ENCODE measurements around the gene SERTAD1. TPM values are rescaled to one million over a fixed set of nuclear protein-coding genes. Genes with fewer than 3 reads are reported as not detected.
"Not testable (repeated sequence)": the region's sequence is repeated elsewhere in the genome, so short reads cannot be mapped to it uniquely, and the experiment has no call there.

SERTAD1 gene
- polyA plus RNA-seq, 1 of the 3 experiments (the other 2 are of a cell fraction): 10.4 TPM

DNA sequence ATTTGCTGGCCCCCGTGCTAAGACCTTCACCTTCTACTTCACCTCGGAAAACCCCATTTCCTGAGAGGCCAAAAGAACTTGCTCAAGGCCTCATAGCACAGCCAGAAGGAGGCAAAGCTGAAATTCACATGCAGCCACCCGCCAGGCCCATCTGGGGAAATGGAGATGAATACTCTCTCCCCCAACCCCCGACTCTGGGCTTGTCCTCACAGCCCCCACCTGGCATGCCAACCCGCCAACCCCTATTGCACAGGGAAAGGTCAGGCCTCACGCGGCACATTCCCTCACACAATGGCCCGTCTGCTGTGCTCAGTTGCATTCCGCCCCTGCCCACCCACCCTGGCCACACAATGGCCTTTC is 15.8 kb downstream of the SERTAD1 start:
- no peak overlapping the region for H3K4me3 ChIP-seq (ENCODE audit: low read depth in 2 of 2, low read length in 1 of 2)
- H3K4me1 ChIP-seq (ENCODE audit: control insufficient read depth in 1 of 2, insufficient read depth in 2 of 2, low read depth in 1 of 2, low read length in 1 of 2): no peaks in the 10 kb centered on the region; a peak in 1 of 4 replicates
- no peak for TF ChIP-seq GABPA (IDR thresholded peaks at IDR 0.05; ENCODE audit: low read depth)
- TF ChIP-seq, protein P1, sequence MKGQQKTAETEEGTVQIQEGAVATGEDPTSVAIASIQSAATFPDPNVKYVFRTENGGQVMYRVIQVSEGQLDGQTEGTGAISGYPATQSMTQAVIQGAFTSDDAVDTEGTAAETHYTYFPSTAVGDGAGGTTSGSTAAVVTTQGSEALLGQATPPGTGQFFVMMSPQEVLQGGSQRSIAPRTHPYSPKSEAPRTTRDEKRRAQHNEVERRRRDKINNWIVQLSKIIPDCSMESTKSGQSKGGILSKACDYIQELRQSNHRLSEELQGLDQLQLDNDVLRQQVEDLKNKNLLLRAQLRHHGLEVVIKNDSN (IDR thresholded peaks at IDR 0.05; ENCODE audit: borderline replicate concordance, low read depth): no peak
- TF ChIP-seq ELF1 (IDR thresholded peaks at IDR 0.05): no peak
- TF ChIP-seq RAD21 (IDR thresholded peaks at IDR 0.05; ENCODE audit: low read length): no peak
- no peak for TF ChIP-seq FOSL2 (IDR thresholded peaks at IDR 0.05; ENCODE audit: borderline replicate concordance, low read depth)
- TF ChIP-seq MXI1 (IDR thresholded peaks at IDR 0.05; ENCODE audit: low read depth, low read length): no peak
- no peak for TF ChIP-seq NFIC (IDR thresholded peaks at IDR 0.05; ENCODE audit: borderline replicate concordance)
- no peak for TF ChIP-seq RCOR1 (IDR thresholded peaks at IDR 0.05; ENCODE audit: low read length)
- TF ChIP-seq CHD2 (IDR thresholded peaks at IDR 0.05; ENCODE audit: low read length, partially characterized antibody): no peak
- no peak for TF ChIP-seq GATA2 (CRISPR knock-in tag; IDR thresholded peaks at IDR 0.05)
- TF ChIP-seq, protein P2, sequence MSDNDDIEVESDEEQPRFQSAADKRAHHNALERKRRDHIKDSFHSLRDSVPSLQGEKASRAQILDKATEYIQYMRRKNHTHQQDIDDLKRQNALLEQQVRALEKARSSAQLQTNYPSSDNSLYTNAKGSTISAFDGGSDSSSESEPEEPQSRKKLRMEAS (IDR thresholded peaks at IDR 0.05; ENCODE audit: low read depth): no peak
- no peak for TF ChIP-seq FOXJ3 (CRISPR knock-in tag; IDR thresholded peaks at IDR 0.05)
- TF ChIP-seq, protein P3, sequence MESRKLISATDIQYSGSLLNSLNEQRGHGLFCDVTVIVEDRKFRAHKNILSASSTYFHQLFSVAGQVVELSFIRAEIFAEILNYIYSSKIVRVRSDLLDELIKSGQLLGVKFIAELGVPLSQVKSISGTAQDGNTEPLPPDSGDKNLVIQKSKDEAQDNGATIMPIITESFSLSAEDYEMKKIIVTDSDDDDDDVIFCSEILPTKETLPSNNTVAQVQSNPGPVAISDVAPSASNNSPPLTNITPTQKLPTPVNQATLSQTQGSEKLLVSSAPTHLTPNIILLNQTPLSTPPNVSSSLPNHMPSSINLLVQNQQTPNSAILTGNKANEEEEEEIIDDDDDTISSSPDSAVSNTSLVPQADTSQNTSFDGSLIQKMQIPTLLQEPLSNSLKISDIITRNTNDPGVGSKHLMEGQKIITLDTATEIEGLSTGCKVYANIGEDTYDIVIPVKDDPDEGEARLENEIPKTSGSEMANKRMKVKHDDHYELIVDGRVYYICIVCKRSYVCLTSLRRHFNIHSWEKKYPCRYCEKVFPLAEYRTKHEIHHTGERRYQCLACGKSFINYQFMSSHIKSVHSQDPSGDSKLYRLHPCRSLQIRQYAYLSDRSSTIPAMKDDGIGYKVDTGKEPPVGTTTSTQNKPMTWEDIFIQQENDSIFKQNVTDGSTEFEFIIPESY (IDR thresholded peaks at IDR 0.05; ENCODE audit: borderline replicate concordance, low read depth): no peak
- TF ChIP-seq SIN3A (IDR thresholded peaks at IDR 0.05; ENCODE audit: borderline replicate concordance, low read depth, low read length): no peak
- TF ChIP-seq TEAD4 (IDR thresholded peaks at IDR 0.05; ENCODE audit: borderline replicate concordance, insufficient read depth): no peak
- TF ChIP-seq POLR2AphosphoS5 (IDR thresholded peaks at IDR 0.05; ENCODE audit: low read depth, low read length): no peak
- no peak for TF ChIP-seq RFX5 (IDR thresholded peaks at IDR 0.05; ENCODE audit: low read length)
- H3K9me3 ChIP-seq: no peaks in the 10 kb centered on the region
- no peak overlapping the region for H3K27ac ChIP-seq (ENCODE audit: low read depth in 2 of 2, low read length in 1 of 2)
- WGBS (ENCODE audit: low lambda C conversion rate): 87% methylated on average over 6 of the region's 9 CpGs
- no peaks in the 10 kb centered on the region for H3K9me2 ChIP-seq
- CTCF ChIA-PET: interaction anchor here (3.3 kb wide), 1 partner anchor 12 kb away, joined by 15 read pairs; no protein-coding TSS in a partner anchor
- no peak overlapping the region for H2AFZ ChIP-seq (ENCODE audit: low read depth)
- no peak overlapping the region for H3K9ac ChIP-seq
- no peaks in the 10 kb centered on the region for H4K20me1 ChIP-seq (ENCODE audit: insufficient read depth)
- H3F3A ChIP-seq (replicated peaks; ENCODE audit: insufficient read depth): peaks cover 3% of the 10 kb centered on the region
- H3K79me2 ChIP-seq (ENCODE audit: insufficient read depth): no peaks in the 10 kb centered on the region
- POLR2A ChIA-PET: no interaction called here
- no peaks in the 10 kb centered on the region for H3K36me3 ChIP-seq (replicated peaks in 1 of 2; ENCODE audit: control insufficient read depth in 1 of 2, insufficient read depth in 2 of 2, low read length in 1 of 2)
- H3K27me3 ChIP-seq (ENCODE audit: insufficient read depth): no peaks in the 10 kb centered on the region
- no peak for DNase-seq
- H3K4me2 ChIP-seq: no peak overlapping the region

DNA sequence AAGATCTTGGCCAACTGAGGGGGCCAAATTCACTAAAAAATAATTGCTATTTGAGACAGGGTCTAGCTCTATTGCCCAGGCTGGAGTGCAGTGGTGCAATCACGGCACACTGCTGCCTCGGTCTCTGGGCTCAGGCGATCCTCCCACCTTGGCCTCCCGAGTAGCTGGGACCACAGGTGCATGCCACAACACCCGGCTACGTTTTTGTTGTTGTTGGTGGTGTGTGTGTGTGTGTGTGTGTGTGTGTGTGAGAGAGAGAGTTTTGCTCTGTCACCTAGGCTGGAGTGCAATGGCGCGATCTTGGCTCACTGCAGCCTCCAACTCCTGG is 17.2 kb downstream of the SERTAD1 start:
- H3K4me1 ChIP-seq (ENCODE audit: control insufficient read depth in 1 of 2, insufficient read depth in 2 of 2, low read depth in 1 of 2, low read length in 1 of 2): not testable (repeated sequence)
- CTCF ChIA-PET: interaction anchor here (3.0 kb wide), 1 partner anchor 12 kb away, joined by 27 read pairs; no protein-coding TSS in a partner anchor

More for the DNA sequence above, 17.2 kb downstream of the SERTAD1 start:
- H3K4me3 ChIP-seq (ENCODE audit: low read depth in 2 of 2, low read length in 1 of 2); H3F3A ChIP-seq (replicated peaks; ENCODE audit: insufficient read depth); POLR2A ChIA-PET; H3K4me2 ChIP-seq; H3K27ac ChIP-seq (ENCODE audit: low read depth in 2 of 2, low read length in 1 of 2); H3K79me2 ChIP-seq (ENCODE audit: insufficient read depth); H3K9ac ChIP-seq; H2AFZ ChIP-seq (ENCODE audit: low read depth); H4K20me1 ChIP-seq (ENCODE audit: insufficient read depth); H3K9me2 ChIP-seq; H3K9me3 ChIP-seq; H3K36me3 ChIP-seq (replicated peaks in 1 of 2; ENCODE audit: control insufficient read depth in 1 of 2, insufficient read depth in 2 of 2, low read length in 1 of 2); H3K27me3 ChIP-seq (ENCODE audit: insufficient read depth); DNase-seq: not testable (repeated sequence)
- WGBS (ENCODE audit: low lambda C conversion rate): 65% methylated on average over 5 of the region's 8 CpGs
